ENCODE measurements around the gene CRABP1.

DNA sequence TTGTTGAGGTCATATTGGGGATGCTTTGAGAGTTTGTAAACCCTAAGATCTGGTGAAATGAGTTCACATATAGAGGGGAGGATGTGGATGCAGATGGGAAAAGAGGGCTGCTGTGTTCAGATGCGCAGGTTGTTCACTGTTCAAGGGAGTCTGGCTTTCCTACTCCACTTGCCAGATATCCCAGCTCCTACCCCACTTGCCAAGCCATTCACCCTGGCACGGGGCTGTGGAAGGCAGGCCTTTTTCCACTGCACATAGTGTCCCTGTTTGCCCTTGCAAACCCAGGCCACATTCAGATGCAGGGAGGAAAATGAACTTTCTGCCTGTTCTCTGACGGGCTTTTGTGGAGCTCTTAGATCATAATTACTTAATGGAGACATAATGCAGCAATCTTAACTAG, 29.0 kb downstream of the CRABP1 start:
- TF ChIP-seq, protein P1, sequence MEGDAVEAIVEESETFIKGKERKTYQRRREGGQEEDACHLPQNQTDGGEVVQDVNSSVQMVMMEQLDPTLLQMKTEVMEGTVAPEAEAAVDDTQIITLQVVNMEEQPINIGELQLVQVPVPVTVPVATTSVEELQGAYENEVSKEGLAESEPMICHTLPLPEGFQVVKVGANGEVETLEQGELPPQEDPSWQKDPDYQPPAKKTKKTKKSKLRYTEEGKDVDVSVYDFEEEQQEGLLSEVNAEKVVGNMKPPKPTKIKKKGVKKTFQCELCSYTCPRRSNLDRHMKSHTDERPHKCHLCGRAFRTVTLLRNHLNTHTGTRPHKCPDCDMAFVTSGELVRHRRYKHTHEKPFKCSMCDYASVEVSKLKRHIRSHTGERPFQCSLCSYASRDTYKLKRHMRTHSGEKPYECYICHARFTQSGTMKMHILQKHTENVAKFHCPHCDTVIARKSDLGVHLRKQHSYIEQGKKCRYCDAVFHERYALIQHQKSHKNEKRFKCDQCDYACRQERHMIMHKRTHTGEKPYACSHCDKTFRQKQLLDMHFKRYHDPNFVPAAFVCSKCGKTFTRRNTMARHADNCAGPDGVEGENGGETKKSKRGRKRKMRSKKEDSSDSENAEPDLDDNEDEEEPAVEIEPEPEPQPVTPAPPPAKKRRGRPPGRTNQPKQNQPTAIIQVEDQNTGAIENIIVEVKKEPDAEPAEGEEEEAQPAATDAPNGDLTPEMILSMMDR (conservative IDR thresholded peaks at IDR 0.05 in 1 of 2, IDR thresholded peaks at IDR 0.05 in 1 of 2; ENCODE audit: extremely low read depth in 1 of 2, insufficient read depth in 1 of 2, low read depth in 1 of 2, low read length in 2 of 2) = no peak
- no peak for TF ChIP-seq EZH2 (IDR thresholded peaks at IDR 0.05; ENCODE audit: borderline replicate concordance, low read length)

Data from mammary epithelial cell (primary cell).